IMR-90 (cell line): ENCODE measurements around the gene SLC12A7. TPM values are rescaled to one million over a fixed set of nuclear protein-coding genes. Genes with fewer than 3 reads are reported as not detected.

Experiments
- ATAC-seq: fragments of 200-7000 bp; cut with Tn5 transposase; 2 replicates; pipeline ENCODE4 v1.9.1; 2020; ENCODE audit warnings: low read depth, mild to moderate bottlenecking, moderate library complexity
- BruUV-seq: library from RNA; stranded (reverse); fragments of 400-500 nt; replicated peaks from 2 replicates; lab custom pipeline; 2021; lab: Mats Ljungman, UMichigan
- CTCF ChIA-PET: fragments of 300-600 bp; formaldehyde crosslinking; extraction: SDS; loops from one replicate; lab custom pipeline; 2021; ENCODE audit warnings: antibody characterized with exemption; lab: Yijun Ruan, JAX
- POLR2A ChIA-PET: fragments of 300-600 bp; sonication (Branson Sonifier 250); formaldehyde crosslinking; loops from one replicate; lab custom pipeline; 2022; ENCODE audit warnings: antibody characterized with exemption; ENCODE audit not compliant: unreplicated experiment; lab: Charles Lee
- DNase-seq: peaks from one replicate; pipeline ENCODE4 v3.0.0; 2013
- H2AFZ ChIP-seq: replicated peaks from 2 replicates; pipeline ENCODE3; 2013; ENCODE audit warnings: low read length, mild to moderate bottlenecking; ENCODE audit not compliant: poor library complexity
- H2AK5ac ChIP-seq: 2 replicates; pipeline ENCODE4 v1.6.1; 2013; ENCODE audit warnings: low read depth, low read length, inconsistent platforms
- H2AK9ac ChIP-seq: replicated peaks from 2 replicates; pipeline ENCODE3; 2013; ENCODE audit warnings: mild to moderate bottlenecking, low read depth, low read length, moderate library complexity; ENCODE audit not compliant: poor library complexity
- H2BK120ac ChIP-seq: 2 replicates; pipeline ENCODE4 v1.6.1; 2013; ENCODE audit warnings: low read depth, low read length, inconsistent platforms
- H2BK15ac ChIP-seq: 3 replicates; pipeline ENCODE4 v1.6.1; 2013; ENCODE audit warnings: low read depth, low read length, inconsistent platforms
- H2BK20ac ChIP-seq: 2 replicates; pipeline ENCODE4 v1.6.1; 2013; ENCODE audit warnings: low read depth, mild to moderate bottlenecking, inconsistent platforms, low read length, moderate library complexity
- H2BK5ac ChIP-seq: 2 replicates; pipeline ENCODE4 v1.6.1; 2013; ENCODE audit warnings: mild to moderate bottlenecking, low read depth, low read length, inconsistent platforms; ENCODE audit not compliant: poor library complexity, severe bottlenecking
- H3K14ac ChIP-seq: replicated peaks from 2 replicates; pipeline ENCODE4 v1.6.1; 2013; ENCODE audit warnings: low read depth, low read length, inconsistent platforms
- H3K18ac ChIP-seq: 2 replicates; pipeline ENCODE4 v1.6.1; 2013; ENCODE audit warnings: low read depth, low read length, control low read depth
- H3K23ac ChIP-seq: 2 replicates; pipeline ENCODE4 v1.6.1; 2013; ENCODE audit warnings: low read depth, low read length, inconsistent platforms
- H3K27ac ChIP-seq: 2 replicates; pipeline ENCODE4 v1.5.1; 2013; ENCODE audit warnings: mild to moderate bottlenecking, control low read depth, low read length; ENCODE audit not compliant: insufficient read depth
- H3K27me3 ChIP-seq: 2 replicates; pipeline ENCODE4 v1.6.1; 2013; ENCODE audit warnings: low read length; ENCODE audit not compliant: control insufficient read depth, insufficient read depth
- H3K36me3 ChIP-seq: 2 replicates; pipeline ENCODE4 v1.6.1; 2013; ENCODE audit warnings: low read length, mixed read lengths; ENCODE audit not compliant: control insufficient read depth, insufficient read depth
- H3K4ac ChIP-seq: 2 replicates; pipeline ENCODE4 v1.6.1; 2013; ENCODE audit warnings: low read depth, low read length, inconsistent platforms
- H3K4me1 ChIP-seq: 2 replicates; pipeline ENCODE4 v1.6.1; 2013; ENCODE audit warnings: low read length, mixed read lengths; ENCODE audit not compliant: control insufficient read depth, insufficient read depth
- H3K4me2 ChIP-seq: 2 replicates; pipeline ENCODE4 v1.6.1; 2013; ENCODE audit warnings: low read depth, mild to moderate bottlenecking, control low read depth, low read length, moderate library complexity
- H3K4me3 ChIP-seq: 2 replicates; pipeline ENCODE4 v1.5.1; 2013; ENCODE audit warnings: low read depth, mild to moderate bottlenecking, control low read depth, low read length, moderate library complexity; ENCODE audit not compliant: insufficient read depth
- H3K56ac ChIP-seq: 2 replicates; pipeline ENCODE4 v1.6.1; 2013; ENCODE audit warnings: low read length, inconsistent platforms; ENCODE audit not compliant: insufficient read depth; ENCODE audit errors: extremely low read depth
- H3K79me1 ChIP-seq, 2 experiments: 2 replicates each; pipeline ENCODE4 v1.6.1; 2013; ENCODE audit warnings: low read length in 2 of 2, inconsistent platforms in 1 of 2, low read depth in 1 of 2
- H3K9ac ChIP-seq: 2 replicates; pipeline ENCODE4 v1.6.1; 2013; ENCODE audit warnings: low read depth, low read length, control low read depth
- H3K9me1 ChIP-seq: 2 replicates; pipeline ENCODE4 v1.6.1; 2013; ENCODE audit warnings: low read length, inconsistent platforms; ENCODE audit not compliant: insufficient read depth
- H3K9me3 ChIP-seq: 2 replicates; pipeline ENCODE4 v1.6.1; 2013; ENCODE audit warnings: low read length; ENCODE audit not compliant: control insufficient read depth, insufficient read depth
- H4K20me1 ChIP-seq: 2 replicates; pipeline ENCODE4 v1.6.1; 2013; ENCODE audit warnings: low read length, inconsistent platforms; ENCODE audit not compliant: insufficient read depth
- H4K5ac ChIP-seq: 2 replicates; pipeline ENCODE4 v1.6.1; 2013; ENCODE audit warnings: mild to moderate bottlenecking, low read depth, low read length, control low read depth
- H4K8ac ChIP-seq, 2 experiments: 2 replicates each; pipeline ENCODE4 v1.6.1; 2013; ENCODE audit warnings: low read depth in 2 of 2, low read length in 2 of 2, control low read depth in 1 of 2, inconsistent platforms in 1 of 2
- H4K91ac ChIP-seq: 2 replicates; pipeline ENCODE4 v1.6.1; 2013; ENCODE audit warnings: low read depth, low read length, inconsistent platforms; ENCODE audit not compliant: insufficient read depth
- BHLHE40 ChIP-seq: fragments of 150-350 bp; IDR thresholded peaks from 2 replicates; pipeline ENCODE4 v1.6.1; 2016; ENCODE audit warnings: mild to moderate bottlenecking, low read depth, low read length
- CEBPB ChIP-seq: IDR thresholded peaks from 2 replicates; pipeline ENCODE4 v1.6.1; 2012; ENCODE audit warnings: low read depth, low read length, improper control_type of control experiment
- CHD1 ChIP-seq: IDR thresholded peaks from 2 replicates; pipeline ENCODE4 v1.6.1; 2012; ENCODE audit warnings: low read depth, low read length, improper control_type of control experiment
- CTCF ChIP-seq: conservative IDR thresholded peaks from 2 replicates; pipeline ENCODE4 v1.5.1; 2012; ENCODE audit warnings: mild to moderate bottlenecking, low read depth, low read length, improper control_type of control experiment
- ELK1 ChIP-seq: fragments of 150-350 bp; IDR thresholded peaks from 2 replicates; pipeline ENCODE4 v1.6.1; 2016; ENCODE audit warnings: low read depth, mild to moderate bottlenecking, low read length, moderate library complexity, borderline replicate concordance
- FOS ChIP-seq: fragments of 150-350 bp; IDR thresholded peaks from 2 replicates; pipeline ENCODE4 v1.6.1; 2016; ENCODE audit warnings: low read depth, low read length
- MAFK ChIP-seq: IDR thresholded peaks from 2 replicates; pipeline ENCODE4 v1.6.1; 2012; ENCODE audit warnings: low read depth, low read length, improper control_type of control experiment
- MAZ ChIP-seq: IDR thresholded peaks from 2 replicates; pipeline ENCODE4 v1.6.1; 2012; ENCODE audit warnings: low read depth, mild to moderate bottlenecking, low read length, improper control_type of control experiment, moderate library complexity, borderline replicate concordance
- NFE2L2 ChIP-seq: fragments of 150-350 bp; IDR thresholded peaks from 2 replicates; pipeline ENCODE4 v1.6.1; 2016; ENCODE audit warnings: low read depth, mild to moderate bottlenecking, low read length
- POLR2A ChIP-seq: IDR thresholded peaks from 2 replicates; pipeline ENCODE4 v1.6.1; 2012; ENCODE audit warnings: mild to moderate bottlenecking, low read depth, low read length
- RAD21 ChIP-seq: IDR thresholded peaks from 2 replicates; pipeline ENCODE4 v1.6.1; 2012; ENCODE audit warnings: low read length, improper control_type of control experiment
- RCOR1 ChIP-seq: IDR thresholded peaks from 2 replicates; pipeline ENCODE4 v1.6.1; 2012; ENCODE audit warnings: mild to moderate bottlenecking, low read length, improper control_type of control experiment; ENCODE audit not compliant: insufficient replicate concordance
- SMC3 ChIP-seq: fragments of 150-350 bp; IDR thresholded peaks from 2 replicates; pipeline ENCODE4 v1.6.1; 2016; ENCODE audit warnings: low read depth, mild to moderate bottlenecking, antibody characterized with exemption, low read length, moderate library complexity
- USF2 ChIP-seq: fragments of 150-350 bp; IDR thresholded peaks from 2 replicates; pipeline ENCODE4 v1.6.1; 2017; ENCODE audit warnings: mild to moderate bottlenecking, antibody characterized with exemption, low read length, low read depth
- WGBS, 2 experiments: methylation state at CpG; one replicate each; pipeline versions ENCODE4 v1.1.5 to v1.1.7; 2013; ENCODE audit warnings: missing lambda C conversion rate in 2 of 2; ENCODE audit not compliant: insufficient read length in 1 of 2; ENCODE audit errors: extremely low coverage in 2 of 2; 5-methylcytosine and 5-hydroxymethylcytosine counted together
- dilution Hi-C: fragments of 300-500 bp; cut with HindIII; formaldehyde crosslinking; loops from one replicate; pipeline ENCODE4 v1.14.3; 2018; ENCODE audit warnings: low sequenced_read_pairs; ENCODE audit not compliant: unreplicated experiment
- in situ Hi-C: fragments of 300-500 bp; cut with MboI; formaldehyde crosslinking; loops from 3 replicates; pipeline ENCODE4 v1.14.3; 2019; ENCODE audit warnings: low sequenced_read_pairs, inconsistent platforms, mixed read lengths
- intact Hi-C: fragments of 100-400 bp; cut with micrococcal nuclease; formaldehyde crosslinking; loops from 2 replicates; pipeline ENCODE4 v1.10.0; 2022
- polyA plus RNA-seq, 3 experiments: library from polyadenylated mRNA; depleted of rRNA; stranded (reverse); fragments of >200 nt; gene quantifications; 2 replicates each; pipeline ENCODE4 v1.2.3, GENCODE V29; 2012; ENCODE audit warnings: low replicate concordance in 1 of 3
- total RNA-seq: library from RNA; depleted of rRNA; stranded (reverse); fragments of >200 nt; gene quantifications from 2 replicates; pipeline ENCODE4 v1.2.3, GENCODE V29; 2012

The SLC12A7 gene
- total and polyA plus RNA-seq, 2 of the 4 experiments (the other 2 are of a cell fraction): 3.0 to 6.1 TPM

- Histone ChIP-seq H3K79me1 (no peaks in the 10 kb centered on the region), H3K18ac (no peak overlapping the region), H3K14ac (no peak overlapping the region), H2BK20ac (no peak overlapping the region), H3K4ac (no peak overlapping the region), H3K27me3 (no peaks in the 10 kb centered on the region), H4K20me1 (no peaks in the 10 kb centered on the region), H4K8ac (no peak overlapping the region), H4K5ac (no peak overlapping the region), H2AFZ (no peak overlapping the region), H3K56ac (no peak overlapping the region), H2AK5ac (no peak overlapping the region), H2BK120ac (no peak overlapping the region), H3K36me3 (peaks cover 13% of the 10 kb centered on the region; the same call in 1 of the 2 replicates), H3K9me1 (no peaks in the 10 kb centered on the region), H3K23ac (no peak overlapping the region), H3K4me3 (no peak overlapping the region), H2BK15ac (no peak overlapping the region), H4K91ac (no peak overlapping the region), H3K4me2 (no peak overlapping the region), H3K4me1 (no peaks in the 10 kb centered on the region), H2AK9ac (peak overlapping the region; percentile 50), H3K9me3 (no peaks in the 10 kb centered on the region), H2BK5ac (no peak overlapping the region), H3K9ac (no peak overlapping the region), H3K27ac (no peak overlapping the region)
- WGBS, 2 experiments: 72% methylated on average over 18 of the region's 39 CpGs; no CpG with 5 or more reads in 1 of the 2 experiments
- no peak for DNase-seq
- BruUV-seq: no TSS peak
- ChIA-PET CTCF (no interaction called here), POLR2A (no interaction called here)
- in situ Hi-C loops (no loop called here), intact Hi-C loops (no loop called here), dilution Hi-C loops (no loop called here)
- no peak for ATAC-seq
- TF ChIP-seq ELK1 (no peak), RCOR1 (no peak), BHLHE40 (no peak), SMC3 (no peak), CEBPB (no peak), RAD21 (no peak), USF2 (no peak), POLR2A (no peak), NFE2L2 (no peak), MAZ (no peak), CHD1 (no peak), FOS (no peak), CTCF (no peak), MAFK (no peak)
Observed at GRCh38 chr5:1048861-1049838, 62.7 kb downstream of the SLC12A7 start.
